ENCODE data around the gene KCNJ5.
A peak's percentile ranks its signal among the peaks of the same experiment; 100 is the strongest.

Gene KCNJ5

GRCh38 chr11:128921793-128922192 lies 30.6 kb downstream of the KCNJ5 start:
- Mint-ChIP-seq H3K27me3 (ENCODE audit: low read depth, poor library complexity) (peaks cover 23% of the 10 kb centered on the region), H3K4me1 (peaks cover 79% of the 10 kb centered on the region), H3K9me3 (peaks cover 10% of the 10 kb centered on the region), H3K36me3 (ENCODE audit: low read depth) (no peaks in the 10 kb centered on the region), H3K4me3 (no peak overlapping the region), H3K27ac (no peak overlapping the region)
- no peak for DNase-seq
- TF ChIP-seq, protein P1, sequence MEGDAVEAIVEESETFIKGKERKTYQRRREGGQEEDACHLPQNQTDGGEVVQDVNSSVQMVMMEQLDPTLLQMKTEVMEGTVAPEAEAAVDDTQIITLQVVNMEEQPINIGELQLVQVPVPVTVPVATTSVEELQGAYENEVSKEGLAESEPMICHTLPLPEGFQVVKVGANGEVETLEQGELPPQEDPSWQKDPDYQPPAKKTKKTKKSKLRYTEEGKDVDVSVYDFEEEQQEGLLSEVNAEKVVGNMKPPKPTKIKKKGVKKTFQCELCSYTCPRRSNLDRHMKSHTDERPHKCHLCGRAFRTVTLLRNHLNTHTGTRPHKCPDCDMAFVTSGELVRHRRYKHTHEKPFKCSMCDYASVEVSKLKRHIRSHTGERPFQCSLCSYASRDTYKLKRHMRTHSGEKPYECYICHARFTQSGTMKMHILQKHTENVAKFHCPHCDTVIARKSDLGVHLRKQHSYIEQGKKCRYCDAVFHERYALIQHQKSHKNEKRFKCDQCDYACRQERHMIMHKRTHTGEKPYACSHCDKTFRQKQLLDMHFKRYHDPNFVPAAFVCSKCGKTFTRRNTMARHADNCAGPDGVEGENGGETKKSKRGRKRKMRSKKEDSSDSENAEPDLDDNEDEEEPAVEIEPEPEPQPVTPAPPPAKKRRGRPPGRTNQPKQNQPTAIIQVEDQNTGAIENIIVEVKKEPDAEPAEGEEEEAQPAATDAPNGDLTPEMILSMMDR (IDR thresholded peaks at IDR 0.05): no peak

DNA sequence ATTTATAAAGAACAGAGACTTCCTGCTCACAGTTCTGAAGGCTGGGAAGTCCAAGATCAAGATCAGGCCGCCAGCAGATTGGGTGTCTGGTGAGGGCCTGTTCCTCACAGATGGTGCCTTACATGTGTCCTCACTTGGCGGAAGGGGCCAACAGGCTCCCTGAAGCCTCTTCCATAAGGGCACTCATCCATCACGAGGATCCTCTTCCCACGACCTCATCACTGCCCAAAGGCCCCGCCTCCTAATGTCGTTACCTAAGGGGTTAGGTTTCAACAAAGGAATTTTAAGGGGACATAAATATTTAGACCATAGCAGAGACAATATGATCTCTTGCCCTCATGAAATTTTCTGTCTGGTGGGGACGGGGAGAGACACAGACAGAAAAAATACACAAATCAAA lies 32.9 kb downstream of the KCNJ5 start:
- TF ChIP-seq, protein P1 (IDR thresholded peaks at IDR 0.05): no peak
- peaks cover 38% of the 10 kb centered on the region for H3K27me3 Mint-ChIP-seq (ENCODE audit: low read depth, poor library complexity)
- H3K27ac Mint-ChIP-seq: peak overlapping the region; percentile 95
- peak; percentile 29 for DNase-seq
- no peak overlapping the region for H3K4me3 Mint-ChIP-seq
- H3K9me3 Mint-ChIP-seq: peaks cover 10% of the 10 kb centered on the region
- H3K36me3 Mint-ChIP-seq (ENCODE audit: low read depth): no peaks in the 10 kb centered on the region
- H3K4me1 Mint-ChIP-seq: peaks cover 81% of the 10 kb centered on the region

GRCh38 chr11:128924510-128925249 lies 33.5 kb downstream of the KCNJ5 start:
- peak; percentile 49 for DNase-seq
- Mint-ChIP-seq H3K27me3 (ENCODE audit: low read depth, poor library complexity) (peaks cover 44% of the 10 kb centered on the region), H3K4me3 (no peak overlapping the region), H3K9me3 (peaks cover 10% of the 10 kb centered on the region), H3K36me3 (ENCODE audit: low read depth) (no peaks in the 10 kb centered on the region), H3K27ac (peak overlapping the region; percentile 95), H3K4me1 (peaks cover 82% of the 10 kb centered on the region)
- TF ChIP-seq, protein P1 (IDR thresholded peaks at IDR 0.05): no peak

- peaks cover 42% of the 10 kb centered on the region for H3K27me3 Mint-ChIP-seq (ENCODE audit: low read depth, poor library complexity)
- DNase-seq: no peak
- peak overlapping the region; percentile 95 for H3K27ac Mint-ChIP-seq
These were observed 34.1 kb downstream of the KCNJ5 start for GRCh38 chr11:128925250-128925600.

DNA sequence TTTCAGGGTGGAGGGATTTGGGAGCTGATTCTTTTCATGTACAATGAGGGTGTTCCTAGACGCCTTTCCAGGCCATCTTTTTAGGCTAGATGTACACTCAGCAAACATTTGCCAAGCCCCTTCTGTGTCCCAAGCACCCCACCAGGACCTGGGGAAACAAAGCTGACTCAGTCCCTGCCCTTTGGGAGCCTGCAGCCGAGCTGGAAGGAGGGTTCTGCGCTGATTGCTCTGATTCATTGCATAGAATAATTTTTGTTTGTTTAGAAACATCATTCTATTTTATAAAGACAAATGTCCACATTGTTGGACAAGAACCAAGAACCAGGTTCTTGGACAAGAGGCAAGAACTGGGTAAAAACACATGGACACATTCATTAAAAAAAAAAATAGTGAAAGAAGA lies 34.8 kb downstream of the KCNJ5 start:
- no peaks in the 10 kb centered on the region for H3K36me3 Mint-ChIP-seq (ENCODE audit: low read depth)
- DNase-seq: no peak
- TF ChIP-seq, protein P1 (IDR thresholded peaks at IDR 0.05): no peak
- H3K4me3 Mint-ChIP-seq: no peak overlapping the region
- peaks cover 45% of the 10 kb centered on the region for H3K27me3 Mint-ChIP-seq (ENCODE audit: low read depth, poor library complexity)
- peaks cover 77% of the 10 kb centered on the region for H3K4me1 Mint-ChIP-seq
- peaks cover 10% of the 10 kb centered on the region for H3K9me3 Mint-ChIP-seq
- H3K27ac Mint-ChIP-seq: no peak overlapping the region

More at GRCh38 chr11:128925250-128925600, 34.1 kb downstream of the KCNJ5 start:
- Mint-ChIP-seq H3K4me3 (no peak overlapping the region), H3K4me1 (peaks cover 82% of the 10 kb centered on the region), H3K36me3 (ENCODE audit: low read depth) (no peaks in the 10 kb centered on the region), H3K9me3 (peaks cover 10% of the 10 kb centered on the region)
- TF ChIP-seq, protein P1 (IDR thresholded peaks at IDR 0.05): no peak

All from nephron progenitor cell (in vitro differentiated cells).